ENCODE results near the gene CNKSR1.

- TF ChIP-seq, protein P1, sequence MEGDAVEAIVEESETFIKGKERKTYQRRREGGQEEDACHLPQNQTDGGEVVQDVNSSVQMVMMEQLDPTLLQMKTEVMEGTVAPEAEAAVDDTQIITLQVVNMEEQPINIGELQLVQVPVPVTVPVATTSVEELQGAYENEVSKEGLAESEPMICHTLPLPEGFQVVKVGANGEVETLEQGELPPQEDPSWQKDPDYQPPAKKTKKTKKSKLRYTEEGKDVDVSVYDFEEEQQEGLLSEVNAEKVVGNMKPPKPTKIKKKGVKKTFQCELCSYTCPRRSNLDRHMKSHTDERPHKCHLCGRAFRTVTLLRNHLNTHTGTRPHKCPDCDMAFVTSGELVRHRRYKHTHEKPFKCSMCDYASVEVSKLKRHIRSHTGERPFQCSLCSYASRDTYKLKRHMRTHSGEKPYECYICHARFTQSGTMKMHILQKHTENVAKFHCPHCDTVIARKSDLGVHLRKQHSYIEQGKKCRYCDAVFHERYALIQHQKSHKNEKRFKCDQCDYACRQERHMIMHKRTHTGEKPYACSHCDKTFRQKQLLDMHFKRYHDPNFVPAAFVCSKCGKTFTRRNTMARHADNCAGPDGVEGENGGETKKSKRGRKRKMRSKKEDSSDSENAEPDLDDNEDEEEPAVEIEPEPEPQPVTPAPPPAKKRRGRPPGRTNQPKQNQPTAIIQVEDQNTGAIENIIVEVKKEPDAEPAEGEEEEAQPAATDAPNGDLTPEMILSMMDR (IDR thresholded peaks at IDR 0.05), result no peak
- no peak for TF ChIP-seq POLR2A (IDR thresholded peaks at IDR 0.05)
Observed at GRCh38 chr1:26203642-26204318, 26.5 kb downstream of the CNKSR1 start.
